ENCODE measurements around the gene PCDHB5.
"Not testable (repeated sequence)": the region's sequence is repeated elsewhere in the genome, so short reads cannot be mapped to it uniquely, and the experiment has no call there.

PCDHB5 gene

GRCh38 chr5:141121563-141121962 is 13.4 kb upstream of the PCDHB5 start, which contains the start of gene PCDHB4:
PCDHB4 (plus strand) TSS chr5:141121818; CDS start chr5:141121999, 181 bp downstream.
- no peaks in the 10 kb centered on the region for H3K27me3 ChIP-seq (ENCODE audit: control insufficient read depth, insufficient read depth, low read length)
- no peak within 1 kb of the TSS for H3K4me3 ChIP-seq (ENCODE audit: low read length)
- no peaks in the 10 kb centered on the region for H3K36me3 ChIP-seq (ENCODE audit: control insufficient read depth, low read depth, low read length)
- no peak within 1 kb of the TSS for H3K9ac ChIP-seq (ENCODE audit: low read length)
- H3K9me3 ChIP-seq (ENCODE audit: control insufficient read depth, low read depth, low read length) = no peaks in the 10 kb centered on the region
- no peaks in the 10 kb centered on the region for H3K4me1 ChIP-seq (ENCODE audit: control insufficient read depth, low read depth, low read length)
- no peak within 1 kb of the TSS for H3K27ac ChIP-seq (ENCODE audit: low read length)

- H3K27me3 ChIP-seq (ENCODE audit: control insufficient read depth, insufficient read depth, low read length) = no peaks in the 10 kb centered on the region
- H3K4me1 ChIP-seq (ENCODE audit: control insufficient read depth, low read depth, low read length) = no peaks in the 10 kb centered on the region
- no peaks in the 10 kb centered on the region for H3K9me3 ChIP-seq (ENCODE audit: control insufficient read depth, low read depth, low read length)
- H3K27ac ChIP-seq (ENCODE audit: low read length) = no peak overlapping the region
- no peak overlapping the region for H3K4me3 ChIP-seq (ENCODE audit: low read length)
- H3K9ac ChIP-seq (ENCODE audit: low read length) = no peak overlapping the region
- no peaks in the 10 kb centered on the region for H3K36me3 ChIP-seq (ENCODE audit: control insufficient read depth, low read depth, low read length)
These were observed 13.0 kb upstream of the PCDHB5 start for GRCh38 chr5:141121985-141122384.

DNA sequence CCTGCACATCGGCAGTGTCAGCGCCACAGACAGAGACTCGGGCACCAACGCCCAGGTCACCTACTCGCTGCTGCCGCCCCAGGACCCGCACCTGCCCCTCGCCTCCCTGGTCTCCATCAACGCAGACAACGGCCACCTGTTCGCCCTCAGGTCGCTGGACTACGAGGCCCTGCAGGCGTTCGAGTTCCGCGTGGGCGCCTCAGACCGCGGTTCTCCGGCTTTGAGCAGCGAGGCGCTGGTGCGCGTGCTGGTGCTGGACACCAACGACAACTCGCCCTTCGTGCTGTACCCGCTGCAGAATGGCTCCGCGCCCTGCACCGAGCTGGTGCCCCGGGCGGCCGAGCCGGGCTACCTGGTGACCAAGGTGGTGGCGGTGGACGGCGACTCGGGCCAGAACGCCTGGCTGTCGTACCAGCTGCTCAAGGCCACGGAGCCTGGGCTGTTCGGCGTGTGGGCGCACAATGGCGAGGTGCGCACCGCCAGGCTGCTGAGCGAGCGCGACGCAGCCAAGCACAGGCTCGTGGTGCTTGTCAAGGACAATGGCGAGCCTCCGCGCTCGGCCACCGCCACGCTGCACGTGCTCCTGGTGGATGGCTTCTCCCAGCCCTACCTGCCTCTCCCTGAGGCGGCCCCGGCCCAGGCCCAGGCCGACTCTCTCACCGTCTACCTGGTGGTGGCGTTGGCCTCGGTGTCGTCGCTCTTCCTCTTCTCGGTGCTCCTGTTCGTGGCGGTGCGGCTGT is 11.4 kb upstream of the PCDHB5 start:
- not testable (repeated sequence) for H3K9me3 ChIP-seq (ENCODE audit: control insufficient read depth, low read depth, low read length); H3K9ac ChIP-seq (ENCODE audit: low read length); H3K36me3 ChIP-seq (ENCODE audit: control insufficient read depth, low read depth, low read length); H3K27ac ChIP-seq (ENCODE audit: low read length); H3K4me1 ChIP-seq (ENCODE audit: control insufficient read depth, low read depth, low read length); H3K27me3 ChIP-seq (ENCODE audit: control insufficient read depth, insufficient read depth, low read length); H3K4me3 ChIP-seq (ENCODE audit: low read length)

DNA sequence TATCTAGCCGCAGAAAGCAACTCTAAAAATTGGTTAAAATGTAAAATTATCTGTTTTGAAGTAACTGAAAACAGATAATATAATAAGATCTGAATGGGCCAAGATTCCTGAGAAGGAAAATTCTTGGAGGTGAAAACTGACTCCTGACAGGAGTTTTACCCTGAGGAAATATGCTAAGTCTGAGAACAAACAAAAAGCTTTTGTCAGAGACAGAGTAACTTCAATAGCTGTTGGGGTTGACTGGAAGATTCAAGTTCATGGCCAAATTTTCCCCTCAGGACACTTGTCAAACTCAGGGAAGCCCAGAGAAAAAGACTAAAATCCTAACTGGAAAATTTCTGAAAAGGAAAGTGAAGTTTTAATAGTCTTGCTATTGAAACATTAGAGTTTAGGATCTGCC is 7.7 kb upstream of the PCDHB5 start:
- Histone ChIP-seq H3K4me3 (ENCODE audit: low read length) (no peak overlapping the region), H3K36me3 (ENCODE audit: control insufficient read depth, low read depth, low read length) (no peaks in the 10 kb centered on the region)

DNA sequence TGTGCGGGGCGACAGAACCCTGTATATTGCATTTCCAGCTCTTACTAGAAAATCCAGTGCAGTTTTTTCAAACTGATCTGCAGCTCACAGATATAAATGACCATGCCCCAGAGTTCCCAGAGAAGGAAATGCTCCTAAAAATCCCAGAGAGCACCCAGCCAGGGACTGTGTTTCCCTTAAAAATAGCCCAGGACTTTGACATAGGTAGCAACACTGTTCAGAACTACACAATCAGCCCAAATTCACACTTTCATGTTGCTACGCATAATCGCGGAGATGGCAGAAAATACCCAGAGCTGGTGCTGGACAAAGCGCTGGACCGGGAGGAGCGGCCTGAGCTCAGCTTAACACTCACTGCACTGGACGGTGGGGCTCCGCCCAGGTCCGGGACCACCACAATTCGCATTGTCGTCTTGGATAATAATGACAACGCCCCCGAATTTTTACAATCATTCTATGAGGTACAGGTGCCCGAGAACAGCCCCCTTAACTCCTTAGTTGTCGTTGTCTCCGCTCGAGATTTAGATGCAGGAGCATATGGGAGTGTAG is 786 bp downstream of the PCDHB5 start:
- H3K4me3 ChIP-seq (ENCODE audit: low read length) = no peak overlapping the region

More for the DNA sequence above, 7.7 kb upstream of the PCDHB5 start:
- no peak overlapping the region for H3K9ac ChIP-seq (ENCODE audit: low read length)
- no peak overlapping the region for H3K27ac ChIP-seq (ENCODE audit: low read length)
- no peaks in the 10 kb centered on the region for H3K9me3 ChIP-seq (ENCODE audit: control insufficient read depth, low read depth, low read length)
- H3K27me3 ChIP-seq (ENCODE audit: control insufficient read depth, insufficient read depth, low read length) = no peaks in the 10 kb centered on the region
- H3K4me1 ChIP-seq (ENCODE audit: control insufficient read depth, low read depth, low read length) = no peaks in the 10 kb centered on the region

GRCh38 chr5:141137346-141137745 is 2.3 kb downstream of the PCDHB5 start:
- peaks cover 22% of the 10 kb centered on the region for H3K9me3 ChIP-seq (ENCODE audit: control insufficient read depth, low read depth, low read length)
- not testable (repeated sequence) for H3K9ac ChIP-seq (ENCODE audit: low read length); H3K36me3 ChIP-seq (ENCODE audit: control insufficient read depth, low read depth, low read length); H3K27me3 ChIP-seq (ENCODE audit: control insufficient read depth, insufficient read depth, low read length); H3K4me1 ChIP-seq (ENCODE audit: control insufficient read depth, low read depth, low read length); H3K4me3 ChIP-seq (ENCODE audit: low read length); H3K27ac ChIP-seq (ENCODE audit: low read length)

More for the DNA sequence above, 786 bp downstream of the PCDHB5 start:
- Histone ChIP-seq H3K9ac (ENCODE audit: low read length) (no peak overlapping the region), H3K9me3 (ENCODE audit: control insufficient read depth, low read depth, low read length) (peaks cover 22% of the 10 kb centered on the region), H3K27me3 (ENCODE audit: control insufficient read depth, insufficient read depth, low read length) (no peaks in the 10 kb centered on the region), H3K27ac (ENCODE audit: low read length) (no peak overlapping the region), H3K36me3 (ENCODE audit: control insufficient read depth, low read depth, low read length) (no peaks in the 10 kb centered on the region), H3K4me1 (ENCODE audit: control insufficient read depth, low read depth, low read length) (no peaks in the 10 kb centered on the region)

- H3K4me3 ChIP-seq (ENCODE audit: low read length) = no peak within 1 kb of the TSS
- H3K9ac ChIP-seq (ENCODE audit: low read length) = no peak within 1 kb of the TSS
- H3K36me3 ChIP-seq (ENCODE audit: control insufficient read depth, low read depth, low read length) = no peaks in the 10 kb centered on the region
- no peaks in the 10 kb centered on the region for H3K27me3 ChIP-seq (ENCODE audit: control insufficient read depth, insufficient read depth, low read length)
- H3K4me1 ChIP-seq (ENCODE audit: control insufficient read depth, low read depth, low read length) = no peaks in the 10 kb centered on the region
- no peaks in the 10 kb centered on the region for H3K9me3 ChIP-seq (ENCODE audit: control insufficient read depth, low read depth, low read length)
- H3K27ac ChIP-seq (ENCODE audit: low read length) = no peak within 1 kb of the TSS
These were observed 14.8 kb downstream of the PCDHB5 start, which contains the start of gene PCDHB6 for GRCh38 chr5:141149812-141150211. PCDHB6 (plus strand) TSS chr5:141150057; CDS start chr5:141150258, 201 bp downstream.

DNA sequence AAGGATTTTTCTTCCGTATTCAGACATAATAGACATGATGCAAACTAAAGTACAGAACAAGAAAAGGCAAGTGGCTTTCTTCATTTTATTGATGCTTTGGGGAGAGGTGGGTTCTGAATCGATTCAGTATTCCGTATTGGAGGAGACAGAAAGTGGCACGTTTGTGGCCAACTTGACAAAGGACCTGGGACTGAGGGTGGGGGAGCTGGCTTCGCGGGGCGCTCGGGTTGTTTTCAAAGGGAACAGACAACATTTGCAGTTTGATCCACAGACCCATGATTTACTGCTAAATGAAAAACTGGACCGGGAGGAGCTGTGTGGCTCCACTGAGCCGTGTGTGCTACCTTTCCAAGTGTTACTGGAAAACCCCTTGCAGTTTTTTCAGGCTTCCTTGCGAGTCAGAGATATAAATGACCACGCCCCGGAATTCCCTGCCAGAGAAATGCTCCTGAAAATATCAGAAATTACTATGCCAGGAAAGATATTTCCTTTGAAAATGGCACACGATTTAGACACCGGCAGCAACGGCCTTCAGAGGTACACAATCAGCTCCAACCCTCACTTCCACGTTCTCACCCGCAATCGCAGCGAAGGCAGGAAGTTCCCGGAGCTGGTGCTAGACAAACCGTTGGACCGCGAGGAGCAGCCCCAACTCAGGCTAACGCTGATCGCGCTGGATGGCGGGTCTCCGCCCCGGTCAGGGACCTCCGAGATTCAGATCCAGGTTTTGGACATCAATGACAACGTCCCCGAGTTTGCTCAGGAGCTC is 15.4 kb downstream of the PCDHB5 start:
- Histone ChIP-seq H3K4me3 (ENCODE audit: low read length) (no peak overlapping the region), H3K27ac (ENCODE audit: low read length) (no peak overlapping the region)

DNA sequence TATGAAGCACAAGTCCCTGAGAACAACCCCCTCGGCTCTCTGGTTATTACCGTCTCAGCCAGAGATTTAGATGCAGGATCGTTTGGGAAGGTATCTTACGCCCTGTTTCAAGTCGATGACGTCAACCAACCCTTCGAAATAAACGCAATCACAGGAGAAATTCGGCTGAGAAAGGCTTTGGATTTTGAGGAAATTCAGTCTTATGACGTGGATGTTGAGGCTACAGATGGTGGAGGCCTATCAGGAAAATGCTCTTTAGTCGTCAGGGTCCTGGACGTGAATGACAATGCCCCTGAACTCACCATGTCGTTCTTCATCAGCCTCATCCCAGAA is 16.0 kb downstream of the PCDHB5 start:
- Histone ChIP-seq H3K9ac (ENCODE audit: low read length) (no peak overlapping the region), H3K27ac (ENCODE audit: low read length) (no peak overlapping the region), H3K36me3 (ENCODE audit: control insufficient read depth, low read depth, low read length) (no peaks in the 10 kb centered on the region), H3K9me3 (ENCODE audit: control insufficient read depth, low read depth, low read length) (no peaks in the 10 kb centered on the region), H3K27me3 (ENCODE audit: control insufficient read depth, insufficient read depth, low read length) (no peaks in the 10 kb centered on the region), H3K4me3 (ENCODE audit: low read length) (no peak overlapping the region), H3K4me1 (ENCODE audit: control insufficient read depth, low read depth, low read length) (no peaks in the 10 kb centered on the region)

More for the DNA sequence above, 15.4 kb downstream of the PCDHB5 start:
- Histone ChIP-seq H3K27me3 (ENCODE audit: control insufficient read depth, insufficient read depth, low read length) (no peaks in the 10 kb centered on the region), H3K9ac (ENCODE audit: low read length) (no peak overlapping the region), H3K9me3 (ENCODE audit: control insufficient read depth, low read depth, low read length) (no peaks in the 10 kb centered on the region), H3K4me1 (ENCODE audit: control insufficient read depth, low read depth, low read length) (no peaks in the 10 kb centered on the region), H3K36me3 (ENCODE audit: control insufficient read depth, low read depth, low read length) (no peaks in the 10 kb centered on the region)

GRCh38 chr5:141151632-141152031 is 16.6 kb downstream of the PCDHB5 start:
- H3K27ac ChIP-seq (ENCODE audit: low read length); H3K9me3 ChIP-seq (ENCODE audit: control insufficient read depth, low read depth, low read length); H3K36me3 ChIP-seq (ENCODE audit: control insufficient read depth, low read depth, low read length); H3K4me1 ChIP-seq (ENCODE audit: control insufficient read depth, low read depth, low read length); H3K9ac ChIP-seq (ENCODE audit: low read length); H3K27me3 ChIP-seq (ENCODE audit: control insufficient read depth, insufficient read depth, low read length); H3K4me3 ChIP-seq (ENCODE audit: low read length): not testable (repeated sequence)

GRCh38 chr5:141152096-141152495 is 17.1 kb downstream of the PCDHB5 start:
- not testable (repeated sequence) for H3K27me3 ChIP-seq (ENCODE audit: control insufficient read depth, insufficient read depth, low read length); H3K36me3 ChIP-seq (ENCODE audit: control insufficient read depth, low read depth, low read length); H3K4me1 ChIP-seq (ENCODE audit: control insufficient read depth, low read depth, low read length); H3K9me3 ChIP-seq (ENCODE audit: control insufficient read depth, low read depth, low read length); H3K4me3 ChIP-seq (ENCODE audit: low read length); H3K27ac ChIP-seq (ENCODE audit: low read length); H3K9ac ChIP-seq (ENCODE audit: low read length)
